Measurements from ENCODE around the gene ILK. TPM values are rescaled to one million over a fixed set of nuclear protein-coding genes. Genes with fewer than 3 reads are reported as not detected.

The ILK gene
- total RNA-seq: 127 and 133 TPM in 2 replicates
- long read RNA-seq, transcript ILK-201 (13 exons, 1,802 nt): minor isoform, 15 of 82 reads
- long read RNA-seq, transcript ILK-203 (13 exons, 1,692 nt): major isoform, 37 of 82 reads
- long read RNA-seq, partial matches to known transcripts: 7 of 82 reads
- long read RNA-seq, other reads (novel, unspliced or antisense): 18 of 82 reads

DNA sequence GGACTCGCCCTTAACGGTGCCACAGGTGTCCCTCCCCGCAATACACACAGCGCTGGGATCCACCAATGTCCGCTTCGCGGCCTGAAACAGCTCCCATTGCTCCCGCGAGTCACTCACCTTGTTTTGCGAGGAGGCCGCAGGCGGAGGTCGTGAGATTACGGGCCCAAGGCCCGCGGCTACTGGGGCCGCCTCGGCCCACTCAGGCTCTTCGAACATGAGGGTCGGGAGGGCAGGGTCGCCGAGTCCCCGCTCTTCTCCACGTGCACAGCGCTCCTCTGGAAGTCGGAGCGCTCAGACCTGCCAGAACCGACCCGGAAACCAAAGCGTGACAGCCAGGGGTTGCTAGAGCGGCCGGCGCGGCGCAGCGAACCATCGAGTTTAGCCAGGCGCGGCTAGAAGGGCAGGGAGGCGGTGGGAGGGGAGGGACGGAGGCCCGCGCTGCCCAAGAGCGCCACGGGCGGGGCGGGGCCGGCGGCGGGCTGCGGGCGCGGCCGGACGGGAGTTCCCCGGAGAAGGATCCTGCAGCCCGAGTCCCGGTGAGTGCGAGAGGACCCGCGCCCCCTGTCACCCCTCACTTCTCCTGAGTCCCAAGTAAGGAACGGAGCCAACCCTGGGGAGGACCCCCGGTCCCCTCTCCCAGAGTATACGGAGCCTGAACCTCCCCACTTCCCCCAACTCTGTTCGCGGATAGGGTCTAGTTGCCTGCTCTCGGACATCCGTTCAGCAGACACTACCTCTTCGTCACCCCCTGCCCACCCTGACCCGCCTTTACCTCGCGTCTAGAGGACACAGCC, at the start of gene ILK, which contains the start of gene RRP8:
Gene ILK (plus strand): TSS at position 488 of the 794 bp plus-strand sequence. CDS start 498 bp downstream, outside the sequence.
Gene RRP8 (minus strand): TSS at position 330 of the 794 bp plus-strand sequence. CDS start 114 bp downstream, at position 216.
- H3K4me1 Mint-ChIP-seq (ENCODE audit: low read depth): peaks cover 21% of the 10 kb centered on the region
- no peak within 1 kb of the TSS for H3K27ac Mint-ChIP-seq
- no peaks in the 10 kb centered on the region for H3K9me3 Mint-ChIP-seq (ENCODE audit: low read depth)
- no peak within 1 kb of the TSS for H3K4me3 Mint-ChIP-seq (ENCODE audit: low read depth)
- peak; percentile 81 for DNase-seq (ENCODE audit: low spot score, unreplicated experiment)
- TF ChIP-seq, protein P1, sequence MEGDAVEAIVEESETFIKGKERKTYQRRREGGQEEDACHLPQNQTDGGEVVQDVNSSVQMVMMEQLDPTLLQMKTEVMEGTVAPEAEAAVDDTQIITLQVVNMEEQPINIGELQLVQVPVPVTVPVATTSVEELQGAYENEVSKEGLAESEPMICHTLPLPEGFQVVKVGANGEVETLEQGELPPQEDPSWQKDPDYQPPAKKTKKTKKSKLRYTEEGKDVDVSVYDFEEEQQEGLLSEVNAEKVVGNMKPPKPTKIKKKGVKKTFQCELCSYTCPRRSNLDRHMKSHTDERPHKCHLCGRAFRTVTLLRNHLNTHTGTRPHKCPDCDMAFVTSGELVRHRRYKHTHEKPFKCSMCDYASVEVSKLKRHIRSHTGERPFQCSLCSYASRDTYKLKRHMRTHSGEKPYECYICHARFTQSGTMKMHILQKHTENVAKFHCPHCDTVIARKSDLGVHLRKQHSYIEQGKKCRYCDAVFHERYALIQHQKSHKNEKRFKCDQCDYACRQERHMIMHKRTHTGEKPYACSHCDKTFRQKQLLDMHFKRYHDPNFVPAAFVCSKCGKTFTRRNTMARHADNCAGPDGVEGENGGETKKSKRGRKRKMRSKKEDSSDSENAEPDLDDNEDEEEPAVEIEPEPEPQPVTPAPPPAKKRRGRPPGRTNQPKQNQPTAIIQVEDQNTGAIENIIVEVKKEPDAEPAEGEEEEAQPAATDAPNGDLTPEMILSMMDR (IDR thresholded peaks at IDR 0.05; ENCODE audit: unreplicated experiment): peak; percentile 3
- H3K36me3 Mint-ChIP-seq (ENCODE audit: insufficient read depth): peaks cover 7% of the 10 kb centered on the region
- H3K27me3 Mint-ChIP-seq: no peaks in the 10 kb centered on the region

DNA sequence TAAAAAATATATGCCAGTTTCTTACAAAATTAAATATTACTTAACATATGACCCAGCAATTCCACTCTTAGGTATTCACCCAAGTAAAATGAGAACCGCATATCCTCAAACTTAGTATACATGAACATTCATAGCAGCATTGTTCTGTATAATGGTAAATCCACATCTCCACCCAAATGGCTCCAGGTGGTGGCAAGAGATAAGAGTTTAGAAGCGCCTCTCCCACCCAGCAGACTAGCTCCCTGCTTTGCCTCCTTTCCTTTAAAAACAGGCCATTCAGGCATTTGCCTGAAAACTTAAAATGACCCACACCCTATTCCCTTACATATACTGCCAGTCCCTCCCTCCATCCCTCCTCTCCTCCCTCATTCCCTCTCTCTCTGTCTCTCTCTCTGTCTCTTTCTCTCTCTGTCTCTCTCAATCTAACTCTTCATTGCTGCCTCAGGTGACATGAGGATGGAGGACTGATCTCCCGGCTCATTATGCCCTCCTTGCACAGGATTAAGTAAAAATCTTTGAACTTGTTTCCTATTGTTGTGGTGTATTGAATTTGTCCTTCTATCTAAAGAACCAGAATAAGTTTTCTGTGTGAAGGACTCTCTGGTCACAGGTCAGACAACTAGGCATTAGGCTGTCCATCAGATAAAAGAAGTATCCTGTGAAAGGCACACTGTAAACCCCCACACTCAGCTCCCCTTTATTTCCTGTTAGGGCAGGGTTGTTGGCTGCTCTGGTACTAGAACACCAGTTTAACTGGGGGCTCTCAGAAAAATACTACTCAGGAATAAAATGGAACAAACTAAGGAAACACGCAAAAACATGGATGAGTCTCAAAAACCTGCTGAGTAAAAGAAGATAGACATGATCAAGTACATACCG, 48.5 kb upstream of the ILK start:
- TF ChIP-seq, protein P1 (IDR thresholded peaks at IDR 0.05; ENCODE audit: unreplicated experiment): no peak
- peaks cover 13% of the 10 kb centered on the region for H3K4me1 Mint-ChIP-seq (ENCODE audit: low read depth)
- no peaks in the 10 kb centered on the region for H3K27me3 Mint-ChIP-seq
- H3K27ac Mint-ChIP-seq: peak overlapping the region; percentile 31
- no peak overlapping the region for H3K4me3 Mint-ChIP-seq (ENCODE audit: low read depth)
- no peaks in the 10 kb centered on the region for H3K9me3 Mint-ChIP-seq (ENCODE audit: low read depth)
- DNase-seq (ENCODE audit: low spot score, unreplicated experiment): no peak
- H3K36me3 Mint-ChIP-seq (ENCODE audit: insufficient read depth): no peaks in the 10 kb centered on the region

DNA sequence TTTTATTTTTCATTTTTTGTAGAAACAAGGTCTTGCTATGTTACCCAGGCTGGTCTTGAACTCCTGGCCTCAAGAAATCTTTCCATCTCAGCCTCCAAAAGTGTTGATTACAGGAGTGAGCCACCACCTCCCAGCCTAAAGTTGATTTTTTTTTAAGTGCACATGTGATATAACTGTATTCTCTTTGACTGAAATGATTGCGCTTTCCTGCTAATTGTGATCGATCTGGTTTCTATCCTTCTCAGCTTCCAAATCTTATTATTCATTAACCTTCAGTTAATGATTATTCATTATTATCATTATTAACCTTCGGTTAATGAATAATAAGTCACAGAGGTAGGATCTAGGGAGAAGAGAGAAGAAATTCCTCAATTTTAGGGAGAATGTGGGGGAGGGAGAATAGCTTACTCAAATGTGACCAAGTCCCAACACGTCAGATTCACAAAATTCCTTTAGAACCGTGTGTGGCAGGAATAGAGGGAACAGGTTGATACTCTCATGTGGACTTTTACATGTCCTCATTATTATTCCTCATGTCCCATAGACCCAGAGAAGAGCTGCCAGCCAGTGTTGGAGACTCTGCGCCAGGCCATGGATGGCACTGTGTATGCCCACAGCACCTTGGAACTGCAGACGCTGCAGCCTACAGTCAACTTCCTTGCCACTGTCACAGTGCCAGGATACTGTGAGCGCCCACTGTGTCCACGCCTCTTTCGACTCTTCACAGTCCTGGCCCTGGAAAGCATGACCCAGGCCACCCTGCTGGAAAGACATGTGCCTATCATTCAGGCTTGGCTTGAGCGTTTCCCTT, 47.2 kb upstream of the ILK start:
- Mint-ChIP-seq H3K4me3 (ENCODE audit: low read depth) (no peak overlapping the region), H3K27me3 (no peaks in the 10 kb centered on the region), H3K36me3 (ENCODE audit: insufficient read depth) (no peaks in the 10 kb centered on the region), H3K4me1 (ENCODE audit: low read depth) (peaks cover 11% of the 10 kb centered on the region), H3K9me3 (ENCODE audit: low read depth) (no peaks in the 10 kb centered on the region), H3K27ac (no peak overlapping the region)
- no peak for DNase-seq (ENCODE audit: low spot score, unreplicated experiment)
- TF ChIP-seq, protein P1 (IDR thresholded peaks at IDR 0.05; ENCODE audit: unreplicated experiment): no peak

DNA sequence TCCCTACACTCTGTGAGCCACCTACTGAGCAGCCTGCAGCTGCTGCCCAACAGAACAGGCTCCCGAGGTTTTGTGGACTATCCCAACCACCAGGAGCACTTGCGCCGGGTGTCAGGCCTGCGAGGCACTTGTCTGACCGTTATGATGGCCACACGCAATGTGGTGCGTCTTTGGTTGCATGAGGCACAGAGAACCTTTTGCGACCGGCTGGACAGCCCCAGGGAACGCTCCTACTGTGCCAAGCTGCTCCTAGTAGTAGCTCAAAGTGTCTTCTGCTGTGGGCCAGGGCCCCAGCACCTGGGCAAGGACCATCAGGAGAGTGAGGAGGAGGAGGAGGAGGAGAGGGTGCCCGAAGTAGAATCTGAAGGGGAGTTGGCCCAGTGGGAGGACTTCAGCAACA, 46.5 kb upstream of the ILK start:
- TF ChIP-seq, protein P1 (IDR thresholded peaks at IDR 0.05; ENCODE audit: unreplicated experiment): no peak
- no peak overlapping the region for H3K4me3 Mint-ChIP-seq (ENCODE audit: low read depth)
- no peak overlapping the region for H3K27ac Mint-ChIP-seq
- no peak for DNase-seq (ENCODE audit: low spot score, unreplicated experiment)
- no peaks in the 10 kb centered on the region for H3K27me3 Mint-ChIP-seq
- peaks cover 11% of the 10 kb centered on the region for H3K4me1 Mint-ChIP-seq (ENCODE audit: low read depth)
- no peaks in the 10 kb centered on the region for H3K36me3 Mint-ChIP-seq (ENCODE audit: insufficient read depth)
- no peaks in the 10 kb centered on the region for H3K9me3 Mint-ChIP-seq (ENCODE audit: low read depth)
